NCI-H187 treated with DMSO at 0.1 percent for 48 hours (cell line): Measurements from ENCODE around the gene CDK4.
"Not testable (repeated sequence)": the region's sequence is repeated elsewhere in the genome, so short reads cannot be mapped to it uniquely, and the experiment has no call there.

Experiments used
- DNase-seq: peaks from one replicate; lab custom pipeline; 2025; lab: John Stamatoyannopoulos, UW

The CDK4 gene

DNA sequence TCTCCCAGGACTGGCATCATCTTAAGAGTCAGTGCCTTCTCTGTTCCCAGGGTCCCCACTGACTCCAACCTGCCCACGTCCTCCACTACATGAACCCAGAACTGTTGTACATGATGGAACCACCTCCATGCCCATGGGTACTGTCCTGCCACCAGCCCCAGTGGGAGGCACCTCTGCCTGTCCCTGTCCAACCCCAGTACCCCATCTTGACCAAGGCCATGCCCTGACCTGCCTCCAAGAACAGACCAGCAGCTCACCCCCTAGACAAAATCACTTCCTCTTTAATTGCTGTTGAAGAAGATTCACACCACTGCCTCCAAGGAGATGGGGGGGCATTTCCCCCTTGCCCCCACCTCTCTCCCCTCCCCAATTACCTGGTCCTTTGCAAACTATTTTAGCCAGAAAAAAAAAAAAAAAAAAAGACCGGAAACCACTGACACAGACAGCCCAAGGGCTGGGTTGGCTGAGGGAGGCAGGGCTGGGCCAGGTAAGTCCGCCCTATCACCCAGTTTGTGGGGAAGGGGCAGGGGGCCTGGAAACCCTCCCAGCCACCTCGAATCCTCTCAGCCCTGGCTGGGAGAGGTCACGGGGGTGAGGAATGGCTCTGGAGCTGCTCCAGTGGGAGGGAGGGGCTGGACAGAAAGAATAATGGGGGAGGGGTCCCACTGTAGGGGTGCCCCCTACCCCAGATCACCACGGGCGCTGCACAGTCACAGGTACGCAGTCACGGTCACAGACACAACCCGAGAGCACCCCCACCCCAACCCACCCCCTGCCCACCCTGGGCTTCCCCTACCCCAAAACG lies 27.0 kb downstream of the CDK4 start:
- DNase-seq, result no peak

DNA sequence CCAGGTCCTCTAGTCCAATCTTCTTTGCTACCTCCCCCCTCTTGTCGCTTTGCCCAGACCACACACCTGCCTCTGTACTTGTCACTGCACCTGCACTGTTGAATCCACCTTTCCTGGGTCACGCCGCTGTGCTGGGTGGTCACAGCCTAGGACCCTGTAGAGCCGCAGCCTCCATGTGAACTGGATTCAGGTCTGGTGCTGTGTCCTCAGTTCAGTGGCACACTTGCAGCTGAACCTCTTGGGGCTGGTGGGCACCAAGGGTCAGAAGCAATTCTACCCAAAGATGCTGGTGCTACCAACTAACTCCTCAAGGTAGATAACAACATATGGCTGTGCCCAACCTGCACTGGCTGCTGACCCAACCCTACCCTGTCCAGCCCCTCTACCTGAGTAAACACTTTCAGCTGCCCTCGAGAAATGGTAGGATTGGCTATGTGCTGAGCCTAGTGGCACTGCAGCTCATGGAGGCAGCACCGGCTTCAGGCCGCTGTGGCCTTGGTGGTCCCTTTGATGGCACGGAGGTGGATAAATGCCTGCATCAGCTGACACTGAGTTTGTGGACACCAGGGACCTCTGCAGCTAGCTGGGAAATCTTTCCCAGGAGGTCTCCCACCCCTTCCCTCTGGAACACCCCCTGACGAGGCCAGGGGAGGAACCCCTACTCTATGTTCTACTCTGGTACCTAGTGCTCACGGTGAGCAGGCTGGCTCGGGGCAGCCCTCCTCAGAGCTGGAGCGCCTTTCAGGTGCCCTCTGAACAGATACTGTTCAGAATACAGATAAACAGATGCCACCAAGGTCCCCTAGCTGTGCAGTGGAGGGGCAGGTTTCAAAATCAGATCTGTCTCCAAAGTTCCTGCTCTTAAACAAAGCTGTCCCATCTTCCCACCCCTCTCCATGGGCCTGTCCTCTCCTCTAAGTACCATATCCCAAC lies 27.8 kb downstream of the CDK4 start:
- DNase-seq, result no peak

DNA sequence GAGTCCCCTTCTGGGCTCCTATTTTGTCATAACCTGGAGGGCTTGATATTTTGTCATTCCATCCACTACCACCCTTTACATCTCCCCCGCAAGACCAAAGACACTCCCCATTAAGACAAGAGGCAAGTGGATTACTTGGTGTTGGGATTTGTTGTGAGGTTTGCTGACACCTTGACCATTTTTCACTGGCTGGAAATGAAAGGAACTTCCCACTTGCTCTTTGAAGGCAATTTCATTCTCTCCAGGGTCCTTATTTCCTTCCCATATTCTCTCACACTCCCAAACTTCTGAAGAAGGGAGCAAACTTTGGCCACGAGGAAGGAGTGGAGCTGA lies 28.5 kb downstream of the CDK4 start:
- no peak for DNase-seq

DNA sequence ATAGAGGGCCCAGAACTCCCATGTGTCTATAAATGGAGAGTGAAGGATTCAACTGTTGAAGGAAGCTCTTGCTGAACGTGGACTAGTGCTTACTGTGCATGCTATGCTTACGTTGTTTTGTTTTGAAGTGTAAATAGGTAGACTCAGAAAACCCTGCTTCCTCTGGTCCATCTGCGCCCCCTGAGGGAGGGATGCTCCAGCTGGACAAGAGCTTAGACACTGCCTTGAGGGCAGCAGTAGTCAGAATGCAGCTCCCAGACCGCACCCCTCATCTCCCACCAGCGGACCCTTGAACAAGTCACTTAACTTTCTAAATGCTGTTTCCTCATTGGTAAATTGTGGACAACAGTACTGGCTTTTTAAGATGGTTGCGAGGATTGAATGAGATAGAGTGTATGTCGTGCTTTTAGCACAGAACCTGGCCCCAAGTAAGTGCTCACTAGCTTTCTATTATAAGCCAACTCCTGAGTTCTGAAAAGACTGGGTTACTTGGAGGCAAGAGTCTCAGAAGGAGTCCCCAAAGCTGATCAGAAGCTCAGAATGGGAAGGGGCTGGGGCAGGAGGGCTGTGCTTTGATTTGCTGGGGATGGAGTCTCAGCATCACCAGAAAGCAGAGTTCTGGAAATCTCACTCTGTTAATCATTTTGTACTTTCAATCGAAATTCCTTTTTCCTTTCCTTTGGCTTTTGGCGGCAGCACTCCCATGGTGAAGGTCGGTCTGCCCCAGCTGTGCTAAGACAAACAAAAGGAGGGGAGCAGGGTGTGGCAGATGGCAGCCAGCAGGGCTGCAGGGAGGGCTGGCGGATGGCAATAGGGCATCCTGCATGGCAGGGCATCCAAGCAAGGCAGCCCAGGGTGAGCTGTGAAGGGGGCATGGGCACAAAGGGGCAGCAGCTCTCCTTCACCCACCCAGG lies 29.1 kb downstream of the CDK4 start:
- DNase-seq, result no peak

DNA sequence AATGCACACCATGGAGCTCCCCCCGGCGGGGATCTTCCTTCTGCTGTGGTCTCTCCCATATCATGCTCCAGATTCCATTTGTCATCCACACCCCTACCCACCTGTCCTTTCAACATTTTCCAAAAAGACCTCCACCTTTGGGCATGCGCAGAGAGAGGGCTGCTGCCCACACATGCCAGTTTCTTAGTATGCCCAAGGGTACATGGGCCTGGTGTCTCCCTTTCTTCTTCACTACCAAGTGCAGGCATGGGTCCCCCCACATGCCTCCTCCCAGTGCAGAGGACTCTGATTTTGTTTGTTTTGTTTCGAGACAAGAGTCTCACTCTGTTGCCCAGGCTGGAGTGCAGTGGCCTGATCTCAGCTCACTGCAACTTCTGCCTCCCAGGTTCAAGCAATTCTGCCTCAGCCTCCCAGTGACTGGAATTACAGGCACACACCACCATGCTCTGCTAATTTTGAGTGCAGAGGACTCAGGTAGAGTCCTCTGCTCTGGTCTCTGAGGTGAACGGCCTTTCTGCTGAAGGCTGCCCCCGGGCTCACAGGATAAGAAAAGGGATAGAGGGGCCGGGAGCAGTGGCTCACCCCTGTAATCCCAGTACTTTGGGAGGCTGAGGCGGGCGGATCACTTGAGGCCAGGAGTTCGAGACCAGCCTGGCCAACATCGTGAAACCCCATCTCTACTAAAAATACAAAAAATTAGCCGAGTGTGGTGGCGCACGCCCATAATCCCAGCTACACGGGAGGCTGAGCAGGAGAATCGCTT lies 30.1 kb downstream of the CDK4 start:
- not testable (repeated sequence) for DNase-seq

DNA sequence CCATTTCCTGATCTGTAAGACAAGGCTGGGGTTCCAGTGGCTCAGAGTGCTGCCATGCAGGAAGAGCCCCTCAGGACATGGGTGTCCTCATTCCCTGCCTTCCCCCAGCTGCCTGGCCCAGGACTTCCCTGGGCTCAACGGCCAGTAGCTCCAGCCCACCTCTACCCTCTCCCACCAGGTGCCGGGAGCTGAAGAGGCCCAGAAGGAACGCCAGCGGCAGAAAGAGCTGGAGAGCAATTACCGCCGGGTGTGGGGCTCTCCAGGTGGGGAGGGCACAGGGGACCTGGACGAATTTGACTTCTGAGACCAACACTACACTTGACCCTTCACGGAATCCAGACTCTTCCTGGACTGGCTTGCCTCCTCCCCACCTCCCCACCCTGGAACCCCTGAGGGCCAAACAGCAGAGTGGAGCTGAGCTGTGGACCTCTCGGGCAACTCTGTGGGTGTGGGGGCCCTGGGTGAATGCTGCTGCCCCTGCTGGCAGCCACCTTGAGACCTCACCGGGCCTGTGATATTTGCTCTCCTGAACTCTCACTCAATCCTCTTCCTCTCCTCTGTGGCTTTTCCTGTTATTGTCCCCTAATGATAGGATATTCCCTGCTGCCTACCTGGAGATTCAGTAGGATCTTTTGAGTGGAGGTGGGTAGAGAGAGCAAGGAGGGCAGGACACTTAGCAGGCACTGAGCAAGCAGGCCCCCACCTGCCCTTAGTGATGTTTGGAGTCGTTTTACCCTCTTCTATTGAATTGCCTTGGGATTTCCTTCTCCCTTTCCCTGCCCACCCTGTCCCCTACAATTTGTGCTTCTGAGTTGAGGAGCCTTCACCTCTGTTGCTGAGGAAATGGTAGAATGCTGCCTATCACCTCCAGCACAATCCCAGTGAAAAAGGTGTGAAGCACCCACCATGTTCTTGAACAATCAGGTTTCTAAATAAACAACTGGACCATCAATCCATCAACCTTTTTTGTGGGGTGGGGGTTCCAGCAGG lies 31.2 kb downstream of the CDK4 start:
- no peak for DNase-seq

DNA sequence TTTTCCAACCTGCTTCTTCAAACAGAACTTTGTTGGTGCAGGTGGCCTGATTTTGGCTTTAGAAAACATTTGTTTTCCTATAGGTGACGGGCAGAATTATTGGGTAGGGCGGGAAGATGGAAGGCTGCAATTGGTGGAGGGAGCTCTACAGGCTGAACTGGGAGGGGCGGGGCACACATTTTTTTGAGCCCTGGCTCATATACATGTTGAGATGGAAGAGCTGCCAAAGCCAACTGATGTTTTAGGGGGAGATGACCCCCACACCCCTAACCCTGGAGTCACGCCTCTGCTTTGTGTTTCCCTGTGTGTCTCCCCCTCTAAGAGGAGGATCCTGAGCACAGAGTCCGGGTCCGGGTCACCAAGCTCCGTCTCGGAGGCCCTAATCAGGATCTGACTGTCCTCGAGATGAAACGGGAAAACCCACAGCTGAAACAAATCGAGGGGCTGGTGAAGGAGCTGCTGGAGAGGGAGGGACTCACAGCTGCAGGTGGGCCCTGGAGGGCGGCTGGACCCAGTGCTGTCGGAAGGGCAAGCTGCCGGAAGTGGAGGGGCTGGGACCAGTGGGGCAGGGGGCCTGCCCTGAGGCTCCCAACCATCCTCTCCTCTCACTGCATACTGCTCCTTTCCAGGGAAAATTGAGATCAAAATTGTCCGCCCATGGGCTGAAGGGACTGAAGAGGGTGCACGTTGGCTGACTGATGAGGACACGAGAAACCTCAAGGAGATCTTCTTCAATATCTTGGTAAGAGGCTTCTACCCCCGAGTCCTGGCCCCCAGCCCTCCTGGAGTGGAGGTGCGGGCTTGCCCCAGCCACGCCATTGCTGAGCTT lies 32.1 kb downstream of the CDK4 start:
- no peak for DNase-seq

DNA sequence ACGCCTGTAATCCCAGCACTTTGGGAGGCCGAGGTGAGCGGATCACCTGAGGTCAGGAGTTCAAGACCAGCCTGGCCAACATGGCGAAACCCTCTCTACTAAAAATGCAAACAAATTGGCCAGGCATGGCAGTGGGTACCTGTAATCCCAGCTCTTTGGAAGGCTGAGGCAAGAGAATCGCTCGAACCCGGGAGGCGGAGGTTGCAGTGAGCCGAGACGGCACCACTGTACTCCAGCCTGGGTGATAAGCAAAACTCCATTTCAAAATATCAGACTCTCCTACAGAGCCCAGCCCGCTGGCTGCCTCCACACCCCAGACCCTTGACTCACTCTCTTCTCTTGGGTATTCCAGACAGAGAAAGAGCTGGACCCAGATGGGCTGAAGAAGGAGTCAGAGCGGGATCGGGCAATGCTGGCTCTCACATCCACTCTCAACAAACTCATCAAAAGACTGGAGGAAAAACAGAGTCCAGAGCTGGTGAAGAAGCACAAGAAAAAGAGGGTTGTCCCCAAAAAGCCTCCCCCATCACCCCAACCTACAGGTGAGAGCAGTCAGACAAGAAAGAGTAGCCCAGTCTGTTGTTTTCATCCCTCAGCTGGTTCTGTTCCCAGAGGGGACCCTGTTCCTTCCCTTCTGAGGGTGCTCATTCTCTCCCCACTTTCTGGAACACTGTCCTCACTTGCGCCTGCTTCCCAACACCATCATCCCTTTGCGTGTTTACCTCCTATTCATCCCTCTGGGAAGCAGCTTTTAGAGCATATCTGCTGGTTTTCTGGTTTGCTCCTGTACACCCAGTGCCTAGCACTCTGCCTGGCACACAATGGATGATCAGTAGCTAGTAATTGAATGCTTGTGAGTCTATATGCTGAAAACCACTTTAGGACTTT lies 33.2 kb downstream of the CDK4 start:
- DNase-seq, result no peak

DNA sequence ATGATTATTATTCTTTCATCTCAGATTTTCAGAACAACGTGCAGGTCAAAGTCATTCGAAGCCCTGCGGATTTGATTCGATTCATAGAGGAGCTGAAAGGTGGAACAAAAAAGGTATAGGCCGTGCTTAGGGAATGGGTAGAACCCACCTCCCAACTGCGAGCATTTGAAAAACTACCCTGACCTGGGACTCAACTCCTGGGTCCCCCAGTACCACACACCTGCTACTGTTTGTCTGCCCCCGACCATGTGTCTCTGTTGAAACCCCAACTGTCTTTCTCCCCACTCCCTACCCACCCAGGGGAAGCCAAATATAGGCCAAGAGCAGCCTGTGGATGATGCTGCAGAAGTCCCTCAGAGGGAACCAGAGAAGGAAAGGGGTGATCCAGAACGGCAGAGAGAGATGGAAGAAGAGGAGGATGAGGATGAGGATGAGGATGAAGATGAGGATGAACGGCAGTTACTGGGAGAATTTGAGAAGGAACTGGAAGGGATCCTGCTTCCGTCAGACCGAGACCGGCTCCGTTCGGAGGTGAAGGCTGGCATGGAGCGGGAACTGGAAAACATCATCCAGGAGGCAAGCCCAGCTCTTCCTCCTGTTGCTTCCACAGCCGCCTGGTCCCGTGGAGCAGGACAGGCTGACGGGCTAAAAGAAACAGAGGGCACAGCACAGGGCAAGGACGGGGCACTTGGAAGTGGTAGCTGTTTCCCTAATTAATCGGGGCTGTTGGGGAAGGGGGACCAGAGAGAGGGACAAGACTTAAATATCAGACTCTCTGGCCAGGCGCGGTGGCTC lies 34.1 kb downstream of the CDK4 start:
- no peak for DNase-seq

DNA sequence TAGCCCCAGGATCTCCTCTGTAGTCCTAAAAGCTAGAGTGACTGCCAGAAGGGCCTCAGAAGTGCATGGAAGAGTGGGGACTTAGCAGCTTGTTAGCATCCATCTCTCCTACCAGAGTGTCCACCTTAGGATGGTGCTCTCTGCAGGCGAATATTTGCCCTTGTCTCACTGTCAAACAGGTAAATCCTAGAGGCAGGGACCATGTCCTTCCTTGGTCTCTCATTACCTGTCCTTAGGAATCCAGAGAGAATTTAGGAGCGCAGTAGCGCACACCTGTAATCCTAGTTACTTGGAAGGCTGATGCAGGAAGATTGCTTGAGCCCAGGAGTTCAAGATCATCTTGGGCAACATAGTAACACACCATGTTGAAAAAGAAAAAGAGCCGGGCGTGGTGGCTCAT lies 35.0 kb downstream of the CDK4 start:
- DNase-seq, result no peak

DNA sequence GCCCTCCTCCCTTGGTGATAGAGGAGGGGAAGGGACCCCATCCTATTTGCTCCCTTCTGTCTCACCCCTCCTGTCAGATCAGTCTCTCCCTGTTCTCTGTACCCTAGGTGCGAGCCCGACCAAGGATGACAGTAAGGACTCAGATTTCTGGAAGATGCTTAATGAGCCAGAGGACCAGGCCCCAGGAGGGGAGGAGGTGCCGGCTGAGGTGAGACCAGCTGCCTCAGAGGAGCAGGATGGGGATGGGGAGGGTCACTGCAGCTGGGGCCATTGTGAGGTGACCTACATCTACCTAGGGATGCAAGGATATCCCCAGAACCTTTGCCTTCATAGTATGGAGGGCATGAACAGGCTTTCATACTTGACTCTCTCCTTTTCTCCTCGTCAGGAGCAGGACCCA lies 35.8 kb downstream of the CDK4 start:
- DNase-seq, result no peak

DNA sequence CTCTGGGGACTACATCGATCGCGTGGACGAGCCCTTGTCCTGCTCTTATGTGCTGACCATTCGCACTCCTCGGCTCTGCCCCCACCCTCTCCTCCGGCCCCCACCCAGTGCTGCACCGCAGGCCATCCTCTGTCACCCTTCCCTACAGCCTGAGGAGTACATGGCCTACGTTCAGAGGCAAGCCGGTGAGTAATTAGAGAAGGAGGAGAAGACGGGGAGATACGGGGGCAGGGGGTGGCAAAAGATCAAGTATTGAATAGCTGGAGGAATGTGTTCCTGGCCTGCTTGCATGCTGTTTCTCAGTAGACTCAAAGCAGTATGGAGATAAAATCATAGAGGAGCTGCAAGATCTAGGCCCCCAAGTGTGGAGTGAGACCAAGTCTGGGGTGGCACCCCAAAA lies 36.3 kb downstream of the CDK4 start:
- no peak for DNase-seq

DNA sequence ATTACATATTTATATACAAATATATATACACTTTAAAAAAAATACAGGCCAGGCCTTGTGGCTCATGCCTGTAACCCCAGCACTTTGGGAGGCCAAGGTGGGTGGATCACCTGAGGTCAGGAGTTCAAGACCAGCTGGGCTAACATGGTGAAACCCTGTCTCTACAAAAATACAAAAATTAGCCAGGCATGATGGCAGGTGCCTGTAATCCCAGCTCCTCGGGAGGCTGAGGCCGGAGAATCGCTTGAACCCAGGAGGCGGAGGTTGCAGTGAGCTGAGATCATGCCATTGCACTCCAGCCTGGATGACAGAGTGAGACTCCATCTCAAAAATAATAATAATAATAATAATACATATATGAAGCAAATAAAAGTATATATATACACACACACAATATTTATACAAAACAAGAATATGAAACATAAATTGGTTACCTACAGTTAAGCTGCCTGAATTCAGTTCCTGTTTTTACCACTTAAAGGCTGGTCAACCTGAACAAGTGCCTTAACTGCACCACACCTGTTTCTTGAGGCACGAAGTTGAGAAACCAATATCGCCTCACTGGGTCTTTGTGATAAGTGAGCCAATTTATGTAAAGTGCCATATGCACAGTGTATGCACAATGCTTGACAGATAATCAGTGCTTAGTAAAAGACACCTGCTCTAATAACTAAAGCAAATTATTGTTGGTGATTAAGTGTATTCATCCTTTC lies 36.9 kb downstream of the CDK4 start:
- not testable (repeated sequence) for DNase-seq

DNA sequence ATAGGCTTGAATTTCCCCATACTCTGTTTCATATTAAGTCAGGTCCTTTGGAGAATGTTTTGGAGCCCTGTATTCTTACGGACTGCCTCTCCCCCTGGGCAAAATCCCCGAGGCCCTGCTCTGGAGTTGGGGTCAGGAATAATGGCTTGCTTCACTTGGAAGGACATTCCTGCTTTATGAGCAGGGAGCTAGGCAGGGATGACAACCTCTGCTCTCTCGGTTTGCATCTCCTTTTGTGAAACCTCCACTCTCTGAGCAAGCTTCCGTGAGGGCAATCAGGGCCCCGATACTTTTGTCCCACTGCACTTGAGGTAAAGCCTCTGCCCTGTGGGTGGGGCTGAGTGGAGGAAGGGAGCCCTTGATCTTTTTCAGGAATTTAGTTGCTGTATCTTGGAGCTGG lies 38.9 kb downstream of the CDK4 start:
- no peak for DNase-seq

DNA sequence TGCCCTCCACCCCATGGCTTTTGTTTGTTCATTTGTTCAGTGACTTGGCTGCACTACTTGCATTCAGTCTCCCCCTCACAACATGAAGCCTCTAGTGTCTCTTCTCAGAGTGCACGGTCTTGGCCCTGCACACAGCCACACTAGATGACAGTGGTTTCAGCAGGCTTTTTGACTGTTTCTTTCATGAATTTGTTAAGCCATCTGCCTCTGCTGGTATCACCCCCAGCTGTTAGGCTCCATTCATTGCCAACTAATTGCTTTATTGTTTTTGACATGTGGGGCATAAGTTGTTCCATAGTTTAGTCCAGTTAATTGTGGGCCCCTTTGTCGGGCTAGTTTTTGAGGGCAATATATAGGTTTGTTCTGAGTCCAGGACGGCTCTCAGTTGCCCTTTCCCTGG lies 39.4 kb downstream of the CDK4 start:
- DNase-seq, result no peak

DNA sequence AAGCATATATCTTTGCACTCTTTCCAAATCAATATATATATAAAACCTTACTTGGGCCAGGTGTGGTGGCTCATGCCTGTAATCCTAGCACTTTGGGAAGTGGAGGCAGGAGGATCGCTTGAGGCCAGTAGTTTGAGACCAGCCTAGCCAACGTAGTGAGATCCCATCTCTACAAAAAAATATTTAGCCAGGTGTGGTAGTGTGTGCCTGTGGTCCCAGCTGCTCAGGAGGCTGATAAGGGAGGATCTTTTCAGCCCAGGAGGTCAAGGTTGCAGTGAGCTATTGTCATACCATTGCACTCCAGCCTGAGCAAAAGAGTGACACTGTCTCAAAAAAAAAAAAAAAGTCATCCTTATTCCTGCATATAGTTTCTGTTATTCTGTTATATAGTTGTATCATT lies 43.8 kb downstream of the CDK4 start:
- DNase-seq, result no peak

DNA sequence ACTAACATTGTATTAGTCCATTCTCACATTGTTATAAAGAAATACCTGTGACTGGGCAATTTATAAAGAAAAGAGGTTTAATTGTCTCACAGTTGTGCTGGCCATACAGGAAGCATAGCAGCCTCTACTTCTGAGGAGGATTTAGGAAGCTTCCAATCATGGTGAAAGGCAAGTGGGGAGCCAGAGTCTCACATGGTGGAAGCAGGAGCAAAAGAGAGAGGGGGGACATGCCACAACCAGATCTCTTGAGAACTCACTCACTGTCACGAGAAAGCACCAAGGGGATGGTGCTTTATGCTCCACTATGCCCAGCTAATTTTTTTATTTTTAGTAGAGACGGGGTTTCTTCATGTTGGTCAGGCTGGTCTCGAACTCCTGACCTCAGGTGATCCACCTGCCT lies 44.9 kb downstream of the CDK4 start:
- DNase-seq, result no peak
